HepG2 (cell line): ENCODE data around the gene RAMP1. TPM values are rescaled to one million over a fixed set of nuclear protein-coding genes. Genes with fewer than 3 reads are reported as not detected.
"Not testable (repeated sequence)": the region's sequence is repeated elsewhere in the genome, so short reads cannot be mapped to it uniquely, and the experiment has no call there.

Experiments
- ATAC-seq: fragments of 200-7000 bp; cut with Tn5 transposase; 3 replicates; pipeline ENCODE4 v1.9.1; 2020; ENCODE audit warnings: mild to moderate bottlenecking, moderate library complexity
- BruUV-seq: library from RNA; stranded (reverse); fragments of 400-500 nt; replicated peaks from 2 replicates; lab custom pipeline; 2021; lab: Mats Ljungman, UMichigan
- CTCF ChIA-PET: fragments of 300-600 bp; formaldehyde crosslinking; extraction: SDS; loops from one replicate; lab custom pipeline; 2021; ENCODE audit warnings: low total read pairs, inconsistent platforms, low intra/inter-chr PET ratio; lab: Yijun Ruan, JAX
- POLR2A ChIA-PET: fragments of 350-600 bp; sonication (Branson Sonifier 250); formaldehyde crosslinking; loops from one replicate; lab custom pipeline; 2020; ENCODE audit warnings: antibody characterized with exemption, inconsistent platforms; lab: Yijun Ruan, JAX
- DNase-seq: peaks from one replicate; pipeline ENCODE4 v3.0.0-alpha.2; 2015; ENCODE audit warnings: low spot score
- FAIRE-seq: peaks from 3 replicates; lab custom pipeline; 2011; peaks lifted over from hg19 to GRCh38; lab: Jason Lieb, UNC
- H2AFZ ChIP-seq: one replicate; pipeline ENCODE4 v1.6.1; 2011; ENCODE audit warnings: low read length, inconsistent platforms
- H3K27ac ChIP-seq: fragments of 300-600 bp; 3 replicates; pipeline ENCODE4 v1.8.0; 2011; ENCODE audit warnings: mixed run types, mild to moderate bottlenecking, mixed read lengths, low read length, inconsistent platforms; ENCODE audit not compliant: insufficient read depth; ENCODE audit errors: extremely low read length
- H3K27me3 ChIP-seq, 2 experiments: fragments of 200-600 bp in 1 of 2; 2 replicates in 1 of 2; 3 replicates in 1 of 2; pipeline versions ENCODE4 v1.6.0 to v1.8.0; 2011; ENCODE audit warnings: low read length in 2 of 2, mild to moderate bottlenecking in 2 of 2, moderate library complexity in 2 of 2, inconsistent platforms in 1 of 2; ENCODE audit not compliant: insufficient read depth in 2 of 2, control insufficient read depth in 1 of 2
- H3K36me3 ChIP-seq, 2 experiments: fragments of 200-600 bp in 1 of 2; replicated peaks in 1 of 2; 2 replicates in 1 of 2; 3 replicates in 1 of 2; pipeline versions ENCODE4 v1.5.1 to v1.8.0; 2011; ENCODE audit warnings: low read length in 2 of 2, inconsistent platforms in 1 of 2; ENCODE audit not compliant: insufficient read depth in 2 of 2, control insufficient read depth in 1 of 2
- H3K4me1 ChIP-seq: 2 replicates; pipeline ENCODE4 v1.5.1; 2012; ENCODE audit warnings: low read length, inconsistent platforms; ENCODE audit not compliant: insufficient read depth
- H3K4me2 ChIP-seq: 2 replicates; pipeline ENCODE4 v1.6.0; 2011; ENCODE audit warnings: low read depth, low read length, inconsistent platforms
- H3K4me3 ChIP-seq, 3 experiments: fragments of 200-600 bp in 1 of 3; sonication (generic), shearing (Covaris generic) in 1 of 3; replicated peaks in 1 of 3; 2 replicates each; pipeline ENCODE4 v1.5.1; 2011 to 2016; ENCODE audit warnings: low read length in 3 of 3, inconsistent platforms in 2 of 3, low read depth in 2 of 3, mild to moderate bottlenecking in 2 of 3, control low read depth in 1 of 3, mixed read lengths in 1 of 3; ENCODE audit not compliant: insufficient read depth in 1 of 3
- H3K79me2 ChIP-seq: one replicate; pipeline ENCODE4 v1.6.1; 2011; ENCODE audit warnings: low read length, inconsistent platforms; ENCODE audit not compliant: insufficient read depth
- H3K9ac ChIP-seq: 2 replicates; pipeline ENCODE4 v1.6.0; 2011; ENCODE audit warnings: mild to moderate bottlenecking, low read depth, low read length, inconsistent platforms; ENCODE audit not compliant: insufficient read depth
- H3K9me3 ChIP-seq: 2 replicates; pipeline ENCODE4 v1.5.1; 2012; ENCODE audit warnings: mild to moderate bottlenecking, low read length
- H4K20me1 ChIP-seq: 2 replicates; pipeline ENCODE4 v1.6.0; 2011; ENCODE audit warnings: inconsistent platforms, mild to moderate bottlenecking, low read length, moderate library complexity; ENCODE audit not compliant: insufficient read depth
- HDAC1 ChIP-seq: sonication (generic); formaldehyde crosslinking; IDR thresholded peaks from 2 replicates; pipeline ENCODE4 v1.5.1; 2020; ENCODE audit warnings: mild to moderate bottlenecking, missing genetic modification reagents
- KDM1A ChIP-seq: IDR thresholded peaks from 2 replicates; pipeline ENCODE4 v1.6.1; 2016; ENCODE audit warnings: missing compliant biosample characterization
- MAFF ChIP-seq: IDR thresholded peaks from 2 replicates; pipeline ENCODE4 v1.6.1; 2011; ENCODE audit warnings: low read depth, low read length, improper control_type of control experiment
- MAFK ChIP-seq, 2 experiments: IDR thresholded peaks in 1 of 2; conservative IDR thresholded peaks in 1 of 2; 2 replicates each; pipeline ENCODE4 v1.6.1; 2011; ENCODE audit warnings: improper control_type of control experiment in 2 of 2, low read length in 2 of 2
- RAD51 ChIP-seq: fragments of 450-650 bp; IDR thresholded peaks from 2 replicates; pipeline ENCODE4 v1.6.1; 2016; ENCODE audit warnings: borderline replicate concordance
- TMF1 ChIP-seq: sonication (generic); formaldehyde crosslinking; IDR thresholded peaks from 2 replicates; pipeline ENCODE4 v1.8.1; 2022; ENCODE audit warnings: low read depth, missing genetic modification reagents
- WGBS: methylation state at CpG from one replicate; pipeline ENCODE4 v1.1.6; 2017; ENCODE audit warnings: low lambda C conversion rate; 5-methylcytosine and 5-hydroxymethylcytosine counted together
- in situ Hi-C: cut with HindIII; loops from 2 replicates; pipeline ENCODE4 v1.10.0; 2017; ENCODE audit warnings: low pct_unique_long_range_greater_than_20kb; ENCODE audit not compliant: extremely low pct_ligation_motif_present
- intact Hi-C: fragments of 100-400 bp; cut with micrococcal nuclease; formaldehyde crosslinking; loops from one replicate; pipeline ENCODE4 v1.10.0; 2022; ENCODE audit not compliant: unreplicated experiment
- polyA plus RNA-seq, 8 experiments: library from polyadenylated mRNA; depleted of rRNA in 3 of 8; stranded (reverse) in 7 of 8; unstranded in 1 of 8; fragments of >200 nt; fragmentation: Illumina TruSeq in 4 of 8; extraction: Trizol in 4 of 8; gene quantifications; 2 replicates each; pipeline versions ENCODE4 v1.2.1 to v1.2.3, GENCODE V29; 2011 to 2016; ENCODE audit warnings: low read depth in 4 of 8, missing spikeins in 1 of 8, mixed read lengths in 1 of 8; ENCODE audit not compliant: insufficient read depth in 1 of 8
- total RNA-seq, 5 experiments: library from RNA; depleted of rRNA; stranded (reverse); fragments of >200 nt; fragmentation: Illumina TruSeq; extraction: Trizol; gene quantifications; 2 replicates each; pipeline ENCODE4 v1.2.3, GENCODE V29; 2016; ENCODE audit warnings: low read depth in 1 of 5
- TF ChIP-seq, protein P1 (sequence below): sonication (generic); formaldehyde crosslinking; IDR thresholded peaks from 2 replicates; pipeline ENCODE4 v1.4.0; 2020; ENCODE audit warnings: missing genetic modification reagents

The RAMP1 gene
- total and polyA plus RNA-seq, 2 of the 13 experiments (the other 11 are each of a cell fraction or from before 2014, with no cell fraction given): 0.29 to 0.61 TPM

DNA sequence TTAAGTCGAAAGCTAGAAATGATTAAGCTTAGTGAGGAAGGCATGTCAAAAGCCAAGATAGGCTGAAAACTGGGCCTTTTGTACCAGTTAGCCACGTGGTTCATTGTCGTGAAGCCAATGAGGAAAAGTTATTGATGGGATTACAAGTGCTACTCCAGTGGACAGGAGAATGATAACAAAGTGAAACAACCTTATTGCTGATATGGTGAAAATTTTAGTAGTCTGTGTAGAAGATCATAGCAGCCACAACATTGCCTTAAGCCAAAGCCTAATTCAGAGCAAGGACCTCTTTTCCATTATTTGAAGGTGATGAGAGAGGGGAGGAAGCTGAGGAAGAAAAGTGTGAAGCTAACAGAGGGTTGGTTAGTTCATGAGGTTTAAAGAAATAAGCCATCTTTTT, 24.1 kb upstream of the RAMP1 start:
- Histone ChIP-seq H3K4me2 (no peak overlapping the region), H4K20me1 (no peaks in the 10 kb centered on the region), H3K79me2 (no peaks in the 10 kb centered on the region), H3K36me3 (no peaks in the 10 kb centered on the region), H3K27me3 (peaks cover 0 to 4% of the 10 kb centered on the region in 2 experiments; a peak in 2 of 5 replicates), H3K9ac (no peak overlapping the region), H2AFZ (no peak overlapping the region), H3K9me3 (no peaks in the 10 kb centered on the region), H3K27ac (no peak overlapping the region), H3K4me3 (no peak overlapping the region), H3K4me1 (peaks cover 17% of the 10 kb centered on the region)
- DNase-seq (no peak), ATAC-seq (no peak), FAIRE-seq (no peak)
- 3% methylated on average over 3 of the region's 3 CpGs for WGBS
- intact Hi-C loops (no loop called here), in situ Hi-C loops (no loop called here)
- ChIA-PET CTCF (no interaction called here), POLR2A (no interaction called here)
- no peak for TF ChIP-seq HDAC1 (CRISPR knock-in tag)
- peak; percentile 50; the same call in 1 of the 2 replicates for TF ChIP-seq MAFF
- peak; percentile 54 to 65; a peak in 3 of 4 replicates for TF ChIP-seq MAFK (conservative IDR thresholded peaks at IDR 0.05 in 1 of 2, IDR thresholded peaks at IDR 0.05 in 1 of 2; ENCODE audit: low read length in 2 of 2)
- TF ChIP-seq, protein P1, sequence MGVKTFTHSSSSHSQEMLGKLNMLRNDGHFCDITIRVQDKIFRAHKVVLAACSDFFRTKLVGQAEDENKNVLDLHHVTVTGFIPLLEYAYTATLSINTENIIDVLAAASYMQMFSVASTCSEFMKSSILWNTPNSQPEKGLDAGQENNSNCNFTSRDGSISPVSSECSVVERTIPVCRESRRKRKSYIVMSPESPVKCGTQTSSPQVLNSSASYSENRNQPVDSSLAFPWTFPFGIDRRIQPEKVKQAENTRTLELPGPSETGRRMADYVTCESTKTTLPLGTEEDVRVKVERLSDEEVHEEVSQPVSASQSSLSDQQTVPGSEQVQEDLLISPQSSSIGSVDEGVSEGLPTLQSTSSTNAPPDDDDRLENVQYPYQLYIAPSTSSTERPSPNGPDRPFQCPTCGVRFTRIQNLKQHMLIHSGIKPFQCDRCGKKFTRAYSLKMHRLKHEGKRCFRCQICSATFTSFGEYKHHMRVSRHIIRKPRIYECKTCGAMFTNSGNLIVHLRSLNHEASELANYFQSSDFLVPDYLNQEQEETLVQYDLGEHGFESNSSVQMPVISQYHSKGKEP: no peak
- no peak for TF ChIP-seq TMF1
- BruUV-seq: no TSS peak

DNA sequence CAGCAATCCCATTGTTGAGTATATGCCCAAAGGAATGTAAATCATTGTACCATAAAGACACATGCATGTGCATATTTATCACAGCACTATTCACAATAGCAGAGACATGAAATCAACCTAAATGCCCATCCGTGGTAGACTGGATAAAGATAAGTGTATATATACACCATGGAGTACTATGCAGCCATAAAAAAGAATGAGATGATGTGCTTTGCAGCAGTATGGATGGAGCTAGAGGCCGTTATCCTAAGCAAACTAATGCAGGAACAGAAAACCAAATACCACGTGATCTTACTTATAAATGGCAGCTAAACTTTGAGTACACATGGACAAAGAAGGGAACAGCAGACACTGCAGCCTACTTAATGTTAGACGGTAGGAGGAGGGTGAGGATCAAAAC, 18.4 kb upstream of the RAMP1 start:
- H3K9me3 ChIP-seq: no peaks in the 10 kb centered on the region
- H3K9ac ChIP-seq: no peak overlapping the region
- H3K27ac ChIP-seq: no peak overlapping the region
- no peaks in the 10 kb centered on the region for H3K4me1 ChIP-seq
- no peak for DNase-seq
- H3K36me3 ChIP-seq: no peaks in the 10 kb centered on the region
- in situ Hi-C loops: no loop called here
- POLR2A ChIA-PET: no interaction called here
- H3K79me2 ChIP-seq: no peaks in the 10 kb centered on the region
- H2AFZ ChIP-seq: no peak overlapping the region
- no peak for TF ChIP-seq KDM1A (CRISPR knock-in tag)
- TF ChIP-seq RAD51: peak; percentile 47; the same call in 1 of the 2 replicates
- no peak overlapping the region for H3K4me3 ChIP-seq
- no peaks in the 10 kb centered on the region for H3K27me3 ChIP-seq
- no peak for FAIRE-seq
- no peak for ATAC-seq
- no peak overlapping the region for H3K4me2 ChIP-seq
- 8% methylated on average over 4 of the region's 4 CpGs for WGBS
- H4K20me1 ChIP-seq: no peaks in the 10 kb centered on the region
- intact Hi-C loops: no loop called here
- CTCF ChIA-PET: no interaction called here
- no TSS peak for BruUV-seq

DNA sequence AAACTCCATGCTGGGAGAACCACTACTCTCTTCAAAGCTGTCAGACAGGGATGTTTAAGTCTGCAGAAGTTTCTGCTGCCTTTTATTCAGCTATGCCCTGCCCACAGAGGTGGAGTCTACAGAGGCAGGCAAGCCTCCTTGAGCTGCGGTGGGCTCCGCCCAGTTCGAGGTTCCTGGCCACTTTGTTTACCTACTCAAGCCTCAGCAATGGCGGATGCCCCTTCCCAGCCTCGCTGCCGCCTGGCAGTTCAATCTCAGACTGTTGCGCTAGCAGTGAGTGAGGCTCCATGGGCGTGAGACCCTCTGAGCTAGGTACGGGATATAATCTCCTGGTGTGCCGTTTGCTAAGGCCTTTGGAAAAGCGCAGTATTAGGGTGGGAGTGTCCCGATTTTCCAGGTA, 10.5 kb upstream of the RAMP1 start:
- peaks cover 2 to 12% of the 10 kb centered on the region in 2 experiments; a peak in 3 of 5 replicates for H3K27me3 ChIP-seq

More for the DNA sequence above, 10.5 kb upstream of the RAMP1 start:
- CTCF ChIA-PET, BruUV-seq, H4K20me1 ChIP-seq, H3K27ac ChIP-seq, H2AFZ ChIP-seq, DNase-seq, H3K9ac ChIP-seq, H3K79me2 ChIP-seq, H3K36me3 ChIP-seq, POLR2A ChIA-PET, intact Hi-C loops, FAIRE-seq, ATAC-seq, H3K4me3 ChIP-seq, in situ Hi-C loops, H3K9me3 ChIP-seq, H3K4me1 ChIP-seq, H3K4me2 ChIP-seq: not testable (repeated sequence)
- WGBS: 54% methylated on average over 12 of the region's 12 CpGs
